OCI-LY7 (cell line): ENCODE measurements around the gene FANCC. TPM values are rescaled to one million over a fixed set of nuclear protein-coding genes. Genes with fewer than 3 reads are reported as not detected.

Source experiments
- BruUV-seq: library from RNA; stranded (reverse); fragments of 400-500 nt; replicated peaks from 2 replicates; lab custom pipeline; 2021; lab: Mats Ljungman, UMichigan
- CTCF ChIA-PET: fragments of 300-600 bp; sonication (Branson Sonifier 250); formaldehyde crosslinking; loops from one replicate; lab custom pipeline; 2022; ENCODE audit warnings: antibody characterized with exemption; ENCODE audit not compliant: unreplicated experiment; lab: Charles Lee
- POLR2A ChIA-PET: fragments of 300-600 bp; sonication (Branson Sonifier 250); formaldehyde crosslinking; loops from one replicate; lab custom pipeline; 2022; ENCODE audit warnings: antibody characterized with exemption; lab: Charles Lee
- DNase-seq: peaks from one replicate; pipeline ENCODE4 v3.0.0-alpha.2; 2015; ENCODE audit warnings: low spot score
- H2AFZ ChIP-seq: fragments of 200-600 bp; sonication (generic), shearing (Covaris generic); 2 replicates; pipeline ENCODE4 v1.6.1; 2014; ENCODE audit warnings: mild to moderate bottlenecking, antibody characterized with exemption, low read length, moderate library complexity
- H3K27ac ChIP-seq: fragments of 200-600 bp; sonication (generic); 2 replicates; pipeline ENCODE4 v1.5.1; 2014; ENCODE audit warnings: mixed run types, low read depth, mild to moderate bottlenecking, moderate library complexity, low read length, inconsistent platforms; ENCODE audit not compliant: poor library complexity, severe bottlenecking
- H3K36me3 ChIP-seq: fragments of 200-600 bp; sonication (generic); 2 replicates; pipeline ENCODE4 v1.6.1; 2014; ENCODE audit warnings: mild to moderate bottlenecking, antibody characterized with exemption, low read length, moderate library complexity, mixed read lengths; ENCODE audit not compliant: insufficient read depth
- H3K4me1 ChIP-seq: fragments of 200-600 bp; sonication (generic); 2 replicates; pipeline ENCODE4 v1.5.1; 2014; ENCODE audit warnings: mild to moderate bottlenecking, low read length; ENCODE audit not compliant: insufficient read depth, poor library complexity, severe bottlenecking
- H3K4me2 ChIP-seq: fragments of 200-600 bp; sonication (generic); 2 replicates; pipeline ENCODE4 v1.6.1; 2014; ENCODE audit warnings: mild to moderate bottlenecking, low read length
- H3K4me3 ChIP-seq: fragments of 200-600 bp; sonication (generic); 2 replicates; pipeline ENCODE4 v1.5.1; 2014; ENCODE audit warnings: mild to moderate bottlenecking, low read depth, low read length; ENCODE audit not compliant: poor library complexity, severe bottlenecking
- H3K79me2 ChIP-seq: fragments of 200-600 bp; sonication (generic); 2 replicates; pipeline ENCODE4 v1.6.1; 2016; ENCODE audit warnings: low read depth, mild to moderate bottlenecking, low read length, moderate library complexity, mixed read lengths; ENCODE audit not compliant: insufficient read depth
- H3K9me2 ChIP-seq: fragments of 200-600 bp; sonication (generic); 2 replicates; pipeline ENCODE4 v1.6.1; 2016; ENCODE audit warnings: mild to moderate bottlenecking, low read length, mixed read lengths; ENCODE audit not compliant: insufficient read depth
- H3K9me3 ChIP-seq: fragments of 200-600 bp; sonication (generic); 2 replicates; pipeline ENCODE4 v1.6.1; 2014; ENCODE audit warnings: mild to moderate bottlenecking, mixed run types, low read length, mixed read lengths
- H4K20me1 ChIP-seq: fragments of 200-600 bp; sonication (generic); 2 replicates; pipeline ENCODE4 v1.6.1; 2014; ENCODE audit warnings: mild to moderate bottlenecking, antibody characterized with exemption, low read length, moderate library complexity, mixed read lengths; ENCODE audit not compliant: insufficient read depth
- EZH2phosphoT487 ChIP-seq: fragments of 200-600 bp; sonication (generic); IDR thresholded peaks from 2 replicates; pipeline ENCODE4 v1.6.1; 2018; ENCODE audit warnings: low read depth, borderline replicate concordance, mild to moderate bottlenecking, mixed run types, antibody characterized with exemption, low read length, moderate library complexity, mixed read lengths
- intact Hi-C: fragments of 100-400 bp; cut with micrococcal nuclease; formaldehyde crosslinking; loops from one replicate; pipeline ENCODE4 v1.10.0; 2022; ENCODE audit not compliant: unreplicated experiment
- total RNA-seq, 2 experiments: library from RNA; depleted of rRNA in 1 of 2; stranded (reverse); fragments of >200 nt in 1 of 2; shearing (Covaris generic) in 1 of 2; gene quantifications; 2 replicates each; pipeline ENCODE4 v1.2.3, GENCODE V29; 2014 to 2022
- TF ChIP-seq, protein P1 (sequence below): fragments of 200-600 bp; sonication (generic); conservative IDR thresholded peaks from 2 replicates; pipeline ENCODE4 v1.5.1; 2014; ENCODE audit warnings: mild to moderate bottlenecking, antibody characterized with exemption, low read length, moderate library complexity, mixed read lengths

FANCC gene
- total RNA-seq, 2 experiments from 2014 or later = 13.9 to 28.7 TPM

DNA sequence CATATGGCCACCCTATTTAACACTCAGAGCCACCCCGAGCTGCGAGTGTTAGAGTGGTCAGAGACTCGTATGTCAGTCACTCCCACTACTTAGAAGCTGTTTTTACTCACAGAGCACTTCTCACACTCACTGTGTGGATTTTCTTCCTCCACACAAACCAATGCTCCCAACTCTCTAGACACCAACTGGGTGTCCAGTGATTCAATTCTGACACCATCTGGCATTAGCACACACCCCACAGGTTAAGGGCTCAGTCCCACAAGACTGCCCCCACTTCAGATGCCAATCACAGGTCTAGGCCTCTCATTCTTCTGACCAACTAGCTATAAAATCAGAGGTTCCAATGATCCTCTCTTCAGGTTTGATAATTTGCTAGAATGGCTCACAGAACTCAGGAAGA lies 174.8 kb downstream of the FANCC start:
- no peaks in the 10 kb centered on the region for H3K9me3 ChIP-seq
- no peaks in the 10 kb centered on the region for H3K9me2 ChIP-seq
- H3K4me3 ChIP-seq = no peak overlapping the region
- DNase-seq = no peak
- no peaks in the 10 kb centered on the region for H3K4me1 ChIP-seq
- intact Hi-C loops = no loop called here
- no peaks in the 10 kb centered on the region for H3K36me3 ChIP-seq
- CTCF ChIA-PET = no interaction called here
- no peaks in the 10 kb centered on the region for H4K20me1 ChIP-seq
- BruUV-seq = no TSS peak
- no peak overlapping the region for H2AFZ ChIP-seq
- no peaks in the 10 kb centered on the region for H3K79me2 ChIP-seq
- H3K27ac ChIP-seq = no peak overlapping the region
- H3K4me2 ChIP-seq = no peak overlapping the region
- POLR2A ChIA-PET = no interaction called here
- no peak for TF ChIP-seq EZH2phosphoT487
- TF ChIP-seq, protein P1, sequence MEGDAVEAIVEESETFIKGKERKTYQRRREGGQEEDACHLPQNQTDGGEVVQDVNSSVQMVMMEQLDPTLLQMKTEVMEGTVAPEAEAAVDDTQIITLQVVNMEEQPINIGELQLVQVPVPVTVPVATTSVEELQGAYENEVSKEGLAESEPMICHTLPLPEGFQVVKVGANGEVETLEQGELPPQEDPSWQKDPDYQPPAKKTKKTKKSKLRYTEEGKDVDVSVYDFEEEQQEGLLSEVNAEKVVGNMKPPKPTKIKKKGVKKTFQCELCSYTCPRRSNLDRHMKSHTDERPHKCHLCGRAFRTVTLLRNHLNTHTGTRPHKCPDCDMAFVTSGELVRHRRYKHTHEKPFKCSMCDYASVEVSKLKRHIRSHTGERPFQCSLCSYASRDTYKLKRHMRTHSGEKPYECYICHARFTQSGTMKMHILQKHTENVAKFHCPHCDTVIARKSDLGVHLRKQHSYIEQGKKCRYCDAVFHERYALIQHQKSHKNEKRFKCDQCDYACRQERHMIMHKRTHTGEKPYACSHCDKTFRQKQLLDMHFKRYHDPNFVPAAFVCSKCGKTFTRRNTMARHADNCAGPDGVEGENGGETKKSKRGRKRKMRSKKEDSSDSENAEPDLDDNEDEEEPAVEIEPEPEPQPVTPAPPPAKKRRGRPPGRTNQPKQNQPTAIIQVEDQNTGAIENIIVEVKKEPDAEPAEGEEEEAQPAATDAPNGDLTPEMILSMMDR = no peak

DNA sequence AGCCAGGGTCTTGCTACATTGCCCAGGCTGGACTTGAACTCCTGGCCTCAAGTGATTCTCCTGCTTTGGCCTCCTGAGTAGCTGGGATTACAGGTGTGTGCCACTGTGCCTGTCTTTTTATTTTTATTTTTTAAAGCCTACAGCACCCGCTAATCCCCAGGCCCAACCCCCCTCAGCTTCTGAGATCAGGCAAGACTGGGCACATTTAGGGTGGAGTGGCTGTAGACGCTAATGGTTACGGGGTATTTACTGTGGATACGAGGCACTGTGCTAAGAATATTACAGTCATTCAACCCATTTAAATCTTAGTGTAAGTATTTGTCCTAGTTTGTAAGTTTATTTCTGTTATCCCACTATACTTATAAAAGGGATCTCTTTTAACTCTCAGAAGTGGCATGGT lies 175.2 kb downstream of the FANCC start:
- H3K36me3 ChIP-seq = no peaks in the 10 kb centered on the region

DNA sequence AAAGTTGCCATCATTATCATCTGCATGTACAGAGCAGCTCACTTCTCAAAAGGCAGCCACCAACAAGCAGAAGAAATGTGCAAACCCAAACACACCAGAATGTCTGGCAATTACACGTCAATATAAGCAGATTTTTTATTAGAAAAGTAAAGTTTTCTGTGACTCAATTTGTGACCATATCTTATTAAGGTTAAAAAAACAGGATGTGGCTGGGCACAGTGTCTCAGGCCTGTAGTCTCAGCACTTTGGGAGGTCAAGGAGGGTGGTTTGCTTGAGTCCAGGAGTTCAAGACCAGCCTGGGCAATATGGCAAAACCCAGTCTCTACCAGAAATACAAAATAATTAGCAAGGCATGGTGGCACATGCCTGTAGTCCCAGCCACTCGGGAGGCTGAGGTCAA lies 176.7 kb downstream of the FANCC start:
- intact Hi-C loops = no loop called here
- CTCF ChIA-PET = no interaction called here
- H3K36me3 ChIP-seq = no peaks in the 10 kb centered on the region

More for the DNA sequence above, 175.2 kb downstream of the FANCC start:
- no peak overlapping the region for H3K4me2 ChIP-seq
- H3K27ac ChIP-seq = no peak overlapping the region
- DNase-seq = no peak
- H2AFZ ChIP-seq = no peak overlapping the region
- ChIA-PET CTCF (no interaction called here), POLR2A (interaction anchor here (0.6 kb wide), 2 partner anchors 185 to 577 kb away, joined by 3 to 4 read pairs; no protein-coding TSS in a partner anchor)
- H3K4me1 ChIP-seq = no peaks in the 10 kb centered on the region
- intact Hi-C loops = no loop called here
- no peaks in the 10 kb centered on the region for H3K9me2 ChIP-seq
- TF ChIP-seq, protein P1 = no peak
- TF ChIP-seq EZH2phosphoT487 = no peak
- H3K9me3 ChIP-seq = no peaks in the 10 kb centered on the region
- no TSS peak for BruUV-seq
- no peak overlapping the region for H3K4me3 ChIP-seq
- no peaks in the 10 kb centered on the region for H3K79me2 ChIP-seq
- no peaks in the 10 kb centered on the region for H4K20me1 ChIP-seq

More for the DNA sequence above, 176.7 kb downstream of the FANCC start:
- no peaks in the 10 kb centered on the region for H3K9me3 ChIP-seq
- no peak overlapping the region for H3K4me2 ChIP-seq
- no peaks in the 10 kb centered on the region for H4K20me1 ChIP-seq
- no peak overlapping the region for H3K4me3 ChIP-seq
- BruUV-seq = no TSS peak
- no peaks in the 10 kb centered on the region for H3K9me2 ChIP-seq
- no peak overlapping the region for H2AFZ ChIP-seq
- H3K27ac ChIP-seq = no peak overlapping the region
- TF ChIP-seq, protein P1 = no peak
- no peak for TF ChIP-seq EZH2phosphoT487
- no peak for DNase-seq
- H3K4me1 ChIP-seq = no peaks in the 10 kb centered on the region
- H3K79me2 ChIP-seq = no peaks in the 10 kb centered on the region
- POLR2A ChIA-PET = no interaction called here
